Caki2 (cell line): Measurements from ENCODE around the gene MYDGF. TPM values are rescaled to one million over a fixed set of nuclear protein-coding genes. Genes with fewer than 3 reads are reported as not detected.
A peak's percentile ranks its signal among the peaks of the same experiment; 100 is the strongest.

Source experiments
- DNase-seq: peaks from one replicate; pipeline ENCODE4 v3.0.0-alpha.2; 2015; ENCODE audit warnings: low read depth
- in situ Hi-C: cut with HindIII; loops from 2 replicates; pipeline ENCODE4 v1.10.0; 2016; ENCODE audit warnings: low sequenced_read_pairs, low pct_unique_long_range_greater_than_20kb, mixed read lengths
- total RNA-seq: library from RNA; depleted of rRNA; stranded (reverse); fragments of >200 nt; shearing (Covaris generic); gene quantifications from 2 replicates; pipeline ENCODE4 v1.2.3, GENCODE V29; 2014; ENCODE audit warnings: low replicate concordance

The MYDGF gene
- total RNA-seq, 1 experiment from 2014 or later = 379 TPM

- no peak for DNase-seq
- in situ Hi-C loops = no loop called here
Observed at GRCh38 chr19:4703671-4704316, 33.7 kb upstream of the MYDGF start.

DNA sequence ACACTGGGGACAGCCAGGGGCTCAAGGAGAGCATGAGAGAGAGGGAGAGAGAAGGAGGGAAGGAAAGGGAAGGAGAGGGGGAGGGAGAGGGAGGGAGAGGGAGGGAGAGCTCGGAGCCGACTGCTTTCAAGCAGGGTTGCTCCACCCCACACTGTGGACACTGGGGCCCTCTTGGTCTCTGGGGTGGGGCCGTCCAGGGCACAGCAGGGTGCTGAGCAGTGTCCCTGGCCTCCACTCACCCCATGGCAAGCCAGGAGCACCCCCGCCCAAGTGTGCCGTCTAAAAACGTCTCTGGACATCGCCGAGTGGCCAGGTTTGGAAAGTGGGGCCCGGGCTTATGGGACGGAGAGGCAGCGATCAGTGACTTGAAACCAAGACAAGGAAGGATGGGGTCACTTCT is 32.6 kb upstream of the MYDGF start:
- DNase-seq = no peak
- in situ Hi-C loops = no loop called here

DNA sequence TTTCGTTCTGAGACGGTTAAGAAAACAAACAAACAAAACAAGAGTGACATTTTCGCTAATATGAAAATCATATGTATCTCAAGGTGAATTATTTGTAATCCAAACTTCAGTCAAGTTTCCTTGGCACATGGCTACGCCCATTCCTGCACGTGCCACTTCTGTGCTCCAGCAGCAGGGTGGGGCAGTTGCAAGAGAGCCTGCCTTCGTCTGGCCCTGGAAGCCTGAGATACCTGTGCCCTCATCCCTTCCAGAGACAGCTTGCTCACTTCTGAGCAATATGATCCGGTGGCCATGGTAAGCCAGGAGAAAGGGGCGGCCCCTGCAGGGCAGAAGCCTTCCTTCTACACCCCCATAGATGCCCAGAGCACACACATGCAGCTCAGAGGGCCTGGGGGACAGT is 31.4 kb upstream of the MYDGF start:
- in situ Hi-C loops = no loop called here
- no peak for DNase-seq

DNA sequence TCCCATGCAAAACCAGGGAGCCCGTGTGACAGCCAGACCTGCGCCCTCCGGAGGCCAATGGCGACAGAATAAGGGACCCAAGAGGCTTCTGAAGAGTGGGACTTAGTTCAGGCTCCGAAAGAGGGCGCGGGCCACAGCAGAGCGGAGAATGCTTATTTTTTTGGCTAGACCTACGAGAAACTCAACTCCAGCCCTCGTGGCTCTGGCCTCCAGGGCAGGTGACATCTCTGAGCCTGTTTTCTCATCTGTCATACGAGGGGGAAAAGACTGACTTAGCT is 30.5 kb upstream of the MYDGF start:
- in situ Hi-C loops = no loop called here
- DNase-seq = no peak

DNA sequence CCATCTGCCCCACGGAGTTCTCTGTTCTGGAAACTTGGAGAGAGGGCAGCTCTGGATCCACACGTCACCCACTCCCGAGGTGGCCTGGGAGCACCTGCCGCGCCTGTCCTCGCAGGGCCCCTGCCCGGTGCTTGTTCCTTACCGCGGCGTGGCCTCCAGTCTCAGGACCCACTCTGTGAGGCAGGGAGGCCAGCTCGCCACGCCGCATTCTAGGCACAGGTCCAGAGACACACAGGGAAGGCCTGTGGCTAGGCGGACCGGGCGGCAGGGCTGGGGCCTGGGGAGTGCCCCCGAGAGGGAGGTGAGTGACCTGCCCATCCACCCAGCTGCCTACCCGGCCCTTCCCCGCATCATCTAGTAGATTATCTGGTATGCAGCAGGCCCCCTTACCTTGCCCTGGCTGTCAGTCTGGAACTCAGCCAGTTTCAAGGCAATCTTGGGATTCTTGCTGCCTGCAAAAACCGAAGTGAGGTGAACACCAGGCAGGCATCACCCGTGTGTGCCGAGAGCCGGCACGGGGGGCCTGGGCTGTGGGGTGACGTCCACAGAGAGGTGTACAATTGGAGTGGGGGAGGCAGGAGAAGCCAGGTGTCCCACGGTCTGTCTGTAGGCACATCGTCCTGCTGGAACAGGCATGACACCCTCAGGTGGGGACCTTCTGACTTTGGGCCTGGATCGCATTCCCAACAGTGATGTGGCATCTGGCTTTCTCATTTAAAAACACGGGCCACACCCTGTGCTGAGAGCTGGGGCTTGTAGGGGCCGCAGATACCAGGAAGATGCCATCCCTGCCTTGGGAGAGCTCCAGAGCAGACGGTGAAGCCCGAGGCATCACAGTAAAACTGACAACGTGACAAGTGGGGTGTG is 29.9 kb upstream of the MYDGF start:
- in situ Hi-C loops = no loop called here

DNA sequence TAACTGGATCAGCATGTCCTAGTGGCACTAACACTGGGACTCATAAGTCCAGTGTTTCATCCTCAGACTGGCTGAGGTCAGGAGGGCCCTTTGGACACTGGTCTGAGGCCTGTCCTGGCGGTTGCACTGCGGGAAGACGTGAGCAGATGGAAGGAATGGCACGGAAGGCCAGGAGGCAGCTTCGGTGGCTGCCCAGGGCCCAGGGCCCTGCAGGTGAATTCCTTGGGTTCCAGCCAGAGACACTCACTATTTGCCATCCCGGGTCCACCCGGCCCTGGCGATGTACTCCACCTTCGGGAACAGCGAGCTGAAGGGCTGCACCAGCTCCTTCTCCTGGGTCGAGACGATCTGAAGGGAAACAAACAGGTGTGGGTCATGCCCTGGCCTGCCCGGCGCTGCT is 27.2 kb upstream of the MYDGF start:
- in situ Hi-C loops = no loop called here
- no peak for DNase-seq

More for the DNA sequence above, 29.9 kb upstream of the MYDGF start:
- DNase-seq = no peak

- in situ Hi-C loops = no loop called here
- no peak for DNase-seq
Observed at GRCh38 chr19:4695224-4695731, 25.1 kb upstream of the MYDGF start.

DNA sequence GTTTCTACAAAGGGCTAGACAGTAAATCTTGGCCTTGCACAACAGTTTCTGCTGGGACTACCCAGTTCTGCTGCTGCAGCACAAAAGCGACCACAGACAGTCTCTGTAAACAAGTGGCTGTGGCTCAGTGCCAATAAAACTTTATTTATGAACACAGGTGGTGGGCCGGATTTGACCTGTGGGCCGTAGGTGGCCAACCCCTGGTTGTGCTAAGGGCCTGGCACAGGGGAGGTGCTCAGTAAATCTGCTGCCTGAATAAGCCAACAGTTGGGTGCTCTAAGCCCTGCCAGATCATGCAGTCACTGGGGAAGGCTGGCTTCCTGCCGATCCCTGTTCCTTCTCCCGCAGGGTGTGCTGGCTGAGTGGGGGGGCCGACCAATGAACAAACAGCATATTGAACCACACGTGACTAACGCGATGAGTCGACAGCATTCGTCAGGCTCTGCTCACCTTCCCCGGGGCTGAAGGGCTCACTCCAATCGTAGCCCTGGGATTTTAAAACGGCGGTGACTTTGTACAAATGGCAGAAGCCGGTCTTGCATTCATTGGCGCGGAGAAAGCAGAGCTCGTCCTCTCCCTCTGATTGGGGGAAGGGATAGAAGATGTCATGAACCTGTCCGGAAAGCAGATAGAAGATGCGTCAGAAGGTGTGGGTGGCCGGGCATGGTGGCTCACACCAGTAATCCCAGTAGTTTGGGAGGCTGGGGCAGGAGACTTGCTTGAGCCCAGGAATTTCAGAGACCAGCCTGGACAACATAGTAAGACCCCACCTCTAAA is 24.3 kb upstream of the MYDGF start:
- DNase-seq = peak; percentile 99
- in situ Hi-C loops = no loop called here

- DNase-seq = no peak
- in situ Hi-C loops = no loop called here
Observed at GRCh38 chr19:4693471-4694121, 23.5 kb upstream of the MYDGF start.

- in situ Hi-C loops = no loop called here
- no peak for DNase-seq
Observed at GRCh38 chr19:4693078-4693350, 22.9 kb upstream of the MYDGF start.

GRCh38 chr19:4692251-4693077 is 22.3 kb upstream of the MYDGF start:
- in situ Hi-C loops = no loop called here
- DNase-seq = no peak

GRCh38 chr19:4691373-4691772 is 21.2 kb upstream of the MYDGF start:
- in situ Hi-C loops = no loop called here
- DNase-seq = no peak

- DNase-seq = no peak
- in situ Hi-C loops = no loop called here
Observed at GRCh38 chr19:4690361-4690760, 20.2 kb upstream of the MYDGF start.

DNA sequence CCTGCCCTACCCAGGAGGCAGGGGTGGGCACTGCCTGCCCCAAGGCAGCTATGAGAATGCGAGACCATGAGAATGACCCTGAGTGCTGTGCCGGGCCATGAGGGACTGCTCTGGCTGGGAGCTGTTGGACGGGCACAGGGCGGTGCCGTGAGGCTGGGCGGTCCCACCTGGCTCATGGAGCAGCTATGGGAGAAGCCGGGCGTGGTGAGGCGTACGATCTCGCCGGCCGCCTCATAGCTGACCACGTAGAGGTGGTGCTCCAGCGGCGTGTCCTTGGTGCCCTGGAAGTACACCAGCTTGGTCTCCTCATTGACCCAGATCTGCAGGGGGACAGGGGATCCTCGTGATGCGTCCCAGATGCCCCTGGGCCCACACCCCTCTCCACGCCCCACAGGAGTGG is 19.3 kb upstream of the MYDGF start:
- no peak for DNase-seq
- in situ Hi-C loops = no loop called here

- DNase-seq = no peak
- in situ Hi-C loops = no loop called here
Observed at GRCh38 chr19:4688587-4688986, 18.4 kb upstream of the MYDGF start.

GRCh38 chr19:4687396-4687795 is 17.3 kb upstream of the MYDGF start:
- no peak for DNase-seq
- in situ Hi-C loops = no loop called here

DNA sequence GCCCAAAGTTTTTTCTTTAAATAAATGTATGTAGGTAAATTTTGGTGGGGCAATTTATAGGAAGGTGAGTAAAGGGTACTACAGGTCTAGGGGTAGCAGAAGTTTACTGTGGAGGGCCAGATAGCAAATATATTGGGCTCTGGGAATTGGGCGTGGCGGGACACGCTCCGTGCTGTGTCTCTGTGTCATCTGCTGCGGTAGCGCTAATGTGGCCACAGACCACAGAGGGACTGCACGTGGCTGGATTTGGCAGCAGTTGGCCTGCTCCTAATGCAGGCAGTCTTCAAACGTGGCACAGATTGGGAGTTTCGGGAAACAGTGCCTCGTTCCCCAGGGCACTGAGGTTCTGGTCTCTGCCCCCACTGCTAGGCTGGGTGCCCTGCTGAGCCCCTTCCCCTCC is 16.6 kb upstream of the MYDGF start:
- DNase-seq = no peak
- in situ Hi-C loops = no loop called here
